GDM1 (cell line): ENCODE results near the gene USP17L20.
"Not testable (repeated sequence)": the region's sequence is repeated elsewhere in the genome, so short reads cannot be mapped to it uniquely, and the experiment has no call there.

Source experiments
- DNase-seq: peaks from one replicate; lab custom pipeline; 2025; lab: John Stamatoyannopoulos, UW

Gene USP17L20, protein sequence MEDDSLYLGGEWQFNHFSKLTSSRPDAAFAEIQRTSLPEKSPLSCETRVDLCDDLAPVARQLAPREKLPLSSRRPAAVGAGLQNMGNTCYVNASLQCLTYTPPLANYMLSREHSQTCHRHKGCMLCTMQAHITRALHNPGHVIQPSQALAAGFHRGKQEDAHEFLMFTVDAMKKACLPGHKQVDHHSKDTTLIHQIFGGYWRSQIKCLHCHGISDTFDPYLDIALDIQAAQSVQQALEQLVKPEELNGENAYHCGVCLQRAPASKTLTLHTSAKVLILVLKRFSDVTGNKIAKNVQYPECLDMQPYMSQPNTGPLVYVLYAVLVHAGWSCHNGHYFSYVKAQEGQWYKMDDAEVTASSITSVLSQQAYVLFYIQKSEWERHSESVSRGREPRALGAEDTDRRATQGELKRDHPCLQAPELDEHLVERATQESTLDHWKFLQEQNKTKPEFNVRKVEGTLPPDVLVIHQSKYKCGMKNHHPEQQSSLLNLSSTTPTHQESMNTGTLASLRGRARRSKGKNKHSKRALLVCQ

DNA sequence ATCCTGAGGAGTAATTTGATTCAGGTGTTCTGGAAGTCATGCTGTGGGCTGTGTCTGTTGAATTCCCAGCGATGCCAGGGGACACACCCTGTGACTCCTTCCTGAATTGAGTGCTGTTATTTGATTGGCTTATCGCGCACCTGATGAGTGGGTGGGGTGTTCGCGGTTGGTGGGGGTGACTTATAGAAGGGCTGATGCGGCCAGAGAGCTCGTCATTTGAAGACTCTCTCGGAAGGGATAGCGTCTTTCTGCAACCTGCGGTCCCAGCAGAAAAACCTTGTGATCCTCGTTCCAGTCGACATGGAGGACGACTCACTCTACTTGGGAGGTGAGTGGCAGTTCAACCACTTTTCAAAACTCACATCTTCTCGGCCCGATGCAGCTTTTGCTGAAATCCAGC lies at the start of gene USP17L20:
TSS of gene USP17L20 (plus strand) at position 301 of the 400 bp plus-strand sequence. CDS start at position 301, 0 bp downstream.
- DNase-seq = not testable (repeated sequence)

DNA sequence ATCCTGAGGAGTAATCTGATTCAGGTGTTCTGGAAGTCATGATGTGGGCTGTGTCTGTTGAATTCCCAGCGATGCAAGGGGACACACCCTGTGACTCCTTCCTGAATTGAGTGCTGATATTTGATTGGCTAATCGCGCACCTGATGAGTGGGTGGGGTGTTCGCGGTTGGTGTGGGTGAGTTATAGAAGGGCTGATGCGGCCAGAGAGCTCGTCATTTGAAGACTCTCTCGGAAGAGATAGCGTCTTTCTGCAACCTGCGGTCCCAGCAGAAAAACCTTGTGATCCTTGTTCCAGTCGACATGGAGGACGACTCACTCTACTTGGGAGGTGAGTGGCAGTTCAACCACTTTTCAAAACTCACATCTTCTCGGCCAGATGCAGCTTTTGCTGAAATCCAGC lies 47.6 kb upstream of the USP17L20 start, which contains the start of gene USP17L10:
TSS of gene USP17L10 (plus strand) at position 301 of the 400 bp plus-strand sequence. CDS start at position 301, 0 bp downstream.
- DNase-seq = not testable (repeated sequence)

DNA sequence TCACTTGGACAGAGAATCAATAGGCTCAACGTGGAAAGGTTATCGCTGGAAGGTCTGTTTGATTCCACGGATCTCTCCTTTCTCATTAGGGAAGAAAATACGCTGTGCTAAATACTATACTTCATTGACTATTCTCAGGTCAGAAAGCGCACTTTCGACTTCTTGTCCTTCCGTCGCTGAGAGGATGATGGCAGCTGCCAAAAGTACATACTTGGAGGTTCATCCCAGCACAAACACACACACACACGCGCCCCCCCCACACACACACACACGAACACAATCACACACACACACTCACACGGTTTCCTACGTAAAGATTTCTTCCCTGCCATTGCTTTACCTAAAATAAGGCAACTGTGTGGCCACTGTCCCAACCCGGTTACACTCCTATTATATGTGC lies 43.2 kb upstream of the USP17L20 start:
- not testable (repeated sequence) for DNase-seq

DNA sequence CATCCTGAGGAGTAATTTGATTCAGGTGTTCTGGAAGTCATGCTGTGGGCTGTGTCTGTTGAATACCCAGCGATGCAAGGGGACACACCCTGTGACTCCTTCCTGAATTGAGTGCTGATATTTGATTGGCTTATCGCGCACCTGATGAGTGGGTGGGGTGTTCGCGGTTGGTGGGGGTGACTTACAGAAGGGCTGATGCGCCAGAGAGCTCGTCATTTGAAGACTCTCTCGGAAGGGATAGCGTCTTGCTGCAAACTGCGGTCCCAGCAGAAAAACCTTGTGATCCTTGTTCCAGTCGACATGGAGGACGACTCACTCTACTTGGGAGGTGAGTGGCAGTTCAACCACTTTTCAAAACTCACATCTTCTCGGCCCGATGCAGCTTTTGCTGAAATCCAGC lies 42.8 kb upstream of the USP17L20 start, which contains the start of gene USP17L11:
TSS of gene USP17L11 (plus strand) at position 301 of the 400 bp plus-strand sequence. CDS start at position 301, 0 bp downstream.
- not testable (repeated sequence) for DNase-seq

DNA sequence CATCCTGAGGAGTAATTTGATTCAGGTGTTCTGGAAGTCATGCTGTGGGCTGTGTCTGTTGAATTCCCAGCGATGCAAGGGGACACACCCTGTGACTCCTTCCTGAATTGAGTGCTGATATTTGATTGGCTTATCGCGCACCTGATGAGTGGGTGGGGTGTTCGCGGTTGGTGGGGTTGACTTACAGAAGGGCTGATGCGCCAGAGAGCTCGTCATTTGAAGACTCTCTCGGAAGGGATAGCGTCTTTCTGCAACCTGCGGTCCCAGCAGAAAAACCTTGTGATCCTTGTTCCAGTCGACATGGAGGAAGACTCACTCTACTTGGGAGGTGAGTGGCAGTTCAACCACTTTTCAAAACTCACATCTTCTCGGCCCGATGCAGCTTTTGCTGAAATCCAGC lies 38.1 kb upstream of the USP17L20 start, which contains the start of gene USP17L12:
TSS of gene USP17L12 (plus strand) at position 301 of the 400 bp plus-strand sequence. CDS start at position 301, 0 bp downstream.
- not testable (repeated sequence) for DNase-seq

DNA sequence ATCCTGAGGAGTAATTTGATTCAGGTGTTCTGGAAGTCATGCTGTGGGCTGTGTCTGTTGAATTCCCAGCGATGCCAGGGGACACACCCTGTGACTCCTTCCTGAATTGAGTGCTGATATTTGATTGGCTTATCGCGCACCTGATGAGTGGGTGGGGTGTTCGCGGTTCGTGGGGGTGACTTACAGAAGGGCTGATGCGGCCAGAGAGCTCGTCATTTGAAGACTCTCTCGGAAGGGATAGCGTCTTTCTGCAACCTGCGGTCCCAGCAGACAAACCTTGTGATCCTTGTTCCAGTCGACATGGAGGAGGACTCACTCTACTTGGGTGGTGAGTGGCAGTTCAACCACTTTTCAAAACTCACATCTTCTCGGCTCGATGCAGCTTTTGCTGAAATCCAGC lies 33.3 kb upstream of the USP17L20 start, which contains the start of gene USP17L13:
TSS of gene USP17L13 (plus strand) at position 301 of the 400 bp plus-strand sequence. CDS start at position 301, 0 bp downstream.
- not testable (repeated sequence) for DNase-seq

DNA sequence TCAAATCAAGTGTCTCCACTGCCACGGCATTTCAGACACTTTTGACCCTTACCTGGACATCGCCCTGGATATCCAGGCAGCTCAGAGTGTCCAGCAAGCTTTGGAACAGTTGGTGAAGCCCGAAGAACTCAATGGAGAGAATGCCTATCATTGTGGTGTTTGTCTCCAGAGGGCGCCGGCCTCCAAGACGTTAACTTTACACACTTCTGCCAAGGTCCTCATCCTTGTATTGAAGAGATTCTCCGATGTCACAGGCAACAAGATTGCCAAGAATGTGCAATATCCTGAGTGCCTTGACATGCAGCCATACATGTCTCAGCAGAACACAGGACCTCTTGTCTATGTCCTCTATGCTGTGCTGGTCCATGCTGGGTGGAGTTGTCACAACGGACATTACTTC lies 27.7 kb upstream of the USP17L20 start:
- not testable (repeated sequence) for DNase-seq

DNA sequence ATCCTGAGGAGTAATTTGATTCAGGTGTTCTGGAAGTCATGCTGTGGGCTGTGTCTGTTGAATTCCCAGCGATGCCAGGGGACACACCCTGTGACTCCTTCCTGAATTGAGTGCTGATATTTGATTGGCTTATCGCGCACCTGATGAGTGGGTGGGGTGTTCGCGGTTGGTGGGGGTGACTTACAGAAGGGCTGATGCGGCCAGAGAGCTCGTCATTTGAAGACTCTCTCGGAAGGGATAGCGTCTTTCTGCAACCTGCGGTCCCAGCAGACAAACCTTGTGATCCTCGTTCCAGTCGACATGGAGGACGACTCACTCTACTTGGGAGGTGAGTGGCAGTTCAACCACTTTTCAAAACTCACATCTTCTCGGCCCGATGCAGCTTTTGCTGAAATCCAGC lies 23.8 kb upstream of the USP17L20 start, which contains the start of gene USP17L15:
TSS of gene USP17L15 (plus strand) at position 301 of the 400 bp plus-strand sequence. CDS start at position 301, 0 bp downstream.
- DNase-seq = not testable (repeated sequence)

DNA sequence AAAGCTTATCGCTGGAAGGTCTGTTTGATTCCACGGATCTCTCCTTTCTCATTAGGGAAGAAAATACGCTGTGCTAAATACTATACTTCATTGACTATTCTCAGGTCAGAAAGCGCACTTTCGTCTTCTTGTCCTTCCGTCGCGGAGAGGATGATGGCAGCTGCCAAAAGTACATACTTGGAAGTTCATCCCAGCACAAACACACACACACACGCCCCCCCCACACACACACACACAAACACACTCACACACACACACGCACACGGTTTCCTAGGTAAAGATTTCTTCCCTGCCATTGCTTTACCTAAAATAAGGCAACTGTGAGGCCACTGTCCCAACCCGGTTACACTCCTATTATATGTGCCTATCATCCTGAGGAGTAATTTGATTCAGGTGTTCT lies 19.5 kb upstream of the USP17L20 start:
- DNase-seq = not testable (repeated sequence)

DNA sequence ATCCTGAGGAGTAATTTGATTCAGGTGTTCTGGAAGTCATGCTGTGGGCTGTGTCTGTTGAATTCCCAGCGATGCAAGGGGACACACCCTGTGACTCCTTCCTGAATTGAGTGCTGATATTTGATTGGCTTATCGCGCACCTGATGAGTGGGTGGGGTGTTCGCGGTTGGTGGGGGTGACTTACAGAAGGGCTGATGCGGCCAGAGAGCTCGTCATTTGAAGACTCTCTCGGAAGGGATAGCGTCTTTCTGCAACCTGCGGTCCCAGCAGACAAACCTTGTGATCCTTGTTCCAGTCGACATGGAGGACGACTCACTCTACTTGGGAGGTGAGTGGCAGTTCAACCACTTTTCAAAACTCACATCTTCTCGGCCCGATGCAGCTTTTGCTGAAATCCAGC lies 14.3 kb upstream of the USP17L20 start, which contains the start of gene USP17L17:
TSS of gene USP17L17 (plus strand) at position 301 of the 400 bp plus-strand sequence. CDS start at position 301, 0 bp downstream.
- not testable (repeated sequence) for DNase-seq

DNA sequence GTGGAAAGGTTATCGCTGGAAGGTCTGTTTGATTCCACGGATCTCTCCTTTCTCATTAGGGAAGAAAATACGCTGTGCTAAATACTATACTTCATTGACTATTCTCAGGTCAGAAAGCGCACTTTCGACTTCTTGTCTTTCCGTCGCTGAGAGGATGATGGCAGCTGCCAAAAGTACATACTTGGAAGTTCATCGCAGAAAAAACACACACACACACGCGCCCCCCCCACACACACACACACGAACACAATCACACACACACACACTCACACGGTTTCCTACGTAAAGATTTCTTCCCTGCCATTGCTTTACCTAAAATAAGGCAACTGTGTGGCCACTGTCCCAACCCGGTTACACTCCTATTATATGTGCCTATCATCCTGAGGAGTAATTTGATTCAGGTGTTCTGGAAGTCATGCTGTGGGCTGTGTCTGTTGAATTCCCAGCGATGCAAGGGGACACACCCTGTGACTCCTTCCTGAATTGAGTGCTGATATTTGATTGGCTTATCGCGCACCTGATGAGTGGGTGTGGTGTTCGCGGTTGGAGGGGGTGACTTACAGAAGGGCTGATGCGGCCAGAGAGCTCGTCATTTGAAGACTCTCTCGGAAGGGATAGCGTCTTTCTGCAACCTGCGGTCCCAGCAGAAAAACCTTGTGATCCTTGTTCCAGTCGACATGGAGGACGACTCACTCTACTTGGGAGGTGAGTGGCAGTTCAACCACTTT lies 9.8 kb upstream of the USP17L20 start, which contains the start of gene USP17L18:
TSS of gene USP17L18 (plus strand) at position 678 of the 728 bp plus-strand sequence. CDS start at position 678, 0 bp downstream.
- not testable (repeated sequence) for DNase-seq

DNA sequence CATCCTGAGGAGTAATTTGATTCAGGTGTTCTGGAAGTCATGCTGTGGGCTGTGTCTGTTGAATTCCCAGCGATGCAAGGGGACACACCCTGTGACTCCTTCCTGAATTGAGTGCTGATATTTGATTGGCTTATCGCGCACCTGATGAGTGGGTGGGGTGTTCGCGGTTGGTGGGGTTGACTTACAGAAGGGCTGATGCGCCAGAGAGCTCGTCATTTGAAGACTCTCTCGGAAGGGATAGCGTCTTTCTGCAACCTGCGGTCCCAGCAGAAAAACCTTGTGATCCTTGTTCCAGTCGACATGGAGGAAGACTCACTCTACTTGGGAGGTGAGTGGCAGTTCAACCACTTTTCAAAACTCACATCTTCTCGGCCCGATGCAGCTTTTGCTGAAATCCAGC lies 4.8 kb upstream of the USP17L20 start, which contains the start of gene USP17L19:
TSS of gene USP17L19 (plus strand) at position 301 of the 400 bp plus-strand sequence. CDS start at position 301, 0 bp downstream.
- DNase-seq = not testable (repeated sequence)

DNA sequence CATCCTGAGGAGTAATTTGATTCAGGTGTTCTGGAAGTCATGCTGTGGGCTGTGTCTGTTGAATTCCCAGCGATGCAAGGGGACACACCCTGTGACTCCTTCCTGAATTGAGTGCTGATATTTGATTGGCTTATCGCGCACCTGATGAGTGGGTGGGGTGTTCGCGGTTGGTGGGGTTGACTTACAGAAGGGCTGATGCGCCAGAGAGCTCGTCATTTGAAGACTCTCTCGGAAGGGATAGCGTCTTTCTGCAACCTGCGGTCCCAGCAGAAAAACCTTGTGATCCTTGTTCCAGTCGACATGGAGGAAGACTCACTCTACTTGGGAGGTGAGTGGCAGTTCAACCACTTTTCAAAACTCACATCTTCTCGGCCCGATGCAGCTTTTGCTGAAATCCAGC lies 4.6 kb downstream of the USP17L20 start, which contains the start of gene USP17L21:
TSS of gene USP17L21 (plus strand) at position 301 of the 400 bp plus-strand sequence. CDS start at position 301, 0 bp downstream.
- DNase-seq = not testable (repeated sequence)

DNA sequence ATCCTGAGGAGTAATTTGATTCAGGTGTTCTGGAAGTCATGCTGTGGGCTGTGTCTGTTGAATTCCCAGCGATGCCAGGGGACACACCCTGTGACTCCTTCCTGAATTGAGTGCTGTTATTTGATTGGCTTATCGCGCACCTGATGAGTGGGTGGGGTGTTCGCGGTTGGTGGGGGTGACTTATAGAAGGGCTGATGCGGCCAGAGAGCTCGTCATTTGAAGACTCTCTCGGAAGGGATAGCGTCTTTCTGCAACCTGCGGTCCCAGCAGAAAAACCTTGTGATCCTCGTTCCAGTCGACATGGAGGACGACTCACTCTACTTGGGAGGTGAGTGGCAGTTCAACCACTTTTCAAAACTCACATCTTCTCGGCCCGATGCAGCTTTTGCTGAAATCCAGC lies 9.4 kb downstream of the USP17L20 start, which contains the start of gene USP17L22:
TSS of gene USP17L22 (plus strand) at position 301 of the 400 bp plus-strand sequence. CDS start at position 301, 0 bp downstream.
- DNase-seq = not testable (repeated sequence)

DNA sequence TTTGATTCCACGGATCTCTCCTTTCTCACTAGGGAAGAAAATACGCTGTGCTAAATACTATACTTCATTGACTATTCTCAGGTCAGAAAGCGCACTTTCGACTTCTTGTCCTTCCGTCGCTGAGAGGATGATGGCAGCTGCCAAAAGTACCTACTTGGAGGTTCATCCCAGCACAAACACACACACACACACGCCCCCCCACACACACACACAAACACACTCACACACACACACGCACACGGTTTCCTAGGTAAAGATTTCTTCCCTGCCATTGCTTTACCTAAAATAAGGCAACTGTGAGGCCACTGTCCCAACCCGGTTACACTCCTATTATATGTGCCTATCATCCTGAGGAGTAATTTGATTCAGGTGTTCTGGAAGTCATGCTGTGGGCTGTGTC lies 13.8 kb downstream of the USP17L20 start:
- DNase-seq = not testable (repeated sequence)
